ENCODE data around the gene PRKCZ. TPM values are rescaled to one million over a fixed set of nuclear protein-coding genes. Genes with fewer than 3 reads are reported as not detected.

Gene PRKCZ
- total and polyA plus RNA-seq, 2 of the 4 experiments (the other 2 are of a cell fraction): 2.0 to 3.5 TPM

- in situ Hi-C loops (cut with MboI; ENCODE audit: low sequenced_read_pairs): no loop called here
- H3K4me2 ChIP-seq (ENCODE audit: low read depth, low read length): no peak overlapping the region
Measured at GRCh38 chr1:2101531-2101930, 51.3 kb downstream of the PRKCZ start.

More at GRCh38 chr1:2101531-2101930, 51.3 kb downstream of the PRKCZ start:
- Histone ChIP-seq H3K4ac (ENCODE audit: low read depth, low read length) (no peak overlapping the region), H3K4me3 (ENCODE audit: insufficient read depth, low read depth, low read length) (no peak overlapping the region), H3K4me1 (ENCODE audit: control insufficient read depth, insufficient read depth, low read length) (peaks cover 3% of the 10 kb centered on the region; the same call in 1 of the 2 replicates), H3K36me3 (ENCODE audit: control insufficient read depth, insufficient read depth, low read length) (no peaks in the 10 kb centered on the region), H2BK15ac (ENCODE audit: low read depth, low read length) (no peak overlapping the region), H3K56ac (ENCODE audit: extremely low read depth, insufficient read depth, low read length) (no peak overlapping the region), H2AFZ (replicated peaks; ENCODE audit: low read length, poor library complexity) (no peak overlapping the region), H4K91ac (ENCODE audit: insufficient read depth, low read depth, low read length) (no peak overlapping the region), H3K27ac (ENCODE audit: insufficient read depth, low read length) (no peak overlapping the region), H3K9me3 (ENCODE audit: control insufficient read depth, insufficient read depth, low read length) (peaks cover 17% of the 10 kb centered on the region), H2AK9ac (replicated peaks; ENCODE audit: low read depth, low read length, poor library complexity) (no peak overlapping the region), H4K20me1 (ENCODE audit: insufficient read depth, low read length) (peaks cover 3% of the 10 kb centered on the region; the same call in 1 of the 2 replicates), H3K27me3 (ENCODE audit: control insufficient read depth, insufficient read depth, low read length) (peaks cover 30% of the 10 kb centered on the region), H4K5ac (ENCODE audit: low read depth, low read length) (no peak overlapping the region), H2BK20ac (ENCODE audit: low read depth, low read length) (no peak overlapping the region), H3K9ac (ENCODE audit: low read depth, low read length) (no peak overlapping the region), H4K8ac (ENCODE audit: low read depth in 2 of 2, low read length in 2 of 2) (no peak overlapping the region), H3K23ac (ENCODE audit: low read depth, low read length) (no peak overlapping the region), H3K18ac (ENCODE audit: low read depth, low read length) (no peak overlapping the region), H3K79me1 (ENCODE audit: low read depth in 1 of 2, low read length in 2 of 2) (no peaks in the 10 kb centered on the region), H3K14ac (replicated peaks; ENCODE audit: low read depth, low read length) (no peak overlapping the region), H2BK5ac (ENCODE audit: low read depth, low read length, poor library complexity, severe bottlenecking) (no peak overlapping the region), H2BK120ac (ENCODE audit: low read depth, low read length) (no peak overlapping the region), H2AK5ac (ENCODE audit: low read depth, low read length) (no peak overlapping the region), H3K9me1 (ENCODE audit: insufficient read depth, low read length) (no peaks in the 10 kb centered on the region)
- dilution Hi-C loops (cut with HindIII; ENCODE audit: low sequenced_read_pairs, unreplicated experiment): no loop called here
- DNase-seq (no peak), ATAC-seq (ENCODE audit: low read depth) (no peak)
- 93% methylated on average over 10 of the region's 16 CpGs; no CpG with 5 or more reads in 1 of the 2 experiments for WGBS, 2 experiments (ENCODE audit: extremely low coverage in 2 of 2, insufficient read length in 1 of 2)
- CTCF ChIA-PET: no interaction called here
- POLR2A ChIA-PET (ENCODE audit: unreplicated experiment): no interaction called here
- intact Hi-C loops (cut with micrococcal nuclease): no loop called here
- TF ChIP-seq USF2 (IDR thresholded peaks at IDR 0.05; ENCODE audit: low read depth, low read length): no peak
- no peak for TF ChIP-seq RAD21 (IDR thresholded peaks at IDR 0.05; ENCODE audit: low read length)
- no peak for TF ChIP-seq CEBPB (IDR thresholded peaks at IDR 0.05; ENCODE audit: low read depth, low read length)
- no peak for TF ChIP-seq NFE2L2 (IDR thresholded peaks at IDR 0.05; ENCODE audit: low read depth, low read length)
- no peak for TF ChIP-seq CTCF (conservative IDR thresholded peaks at IDR 0.05; ENCODE audit: low read depth, low read length)
- no peak for TF ChIP-seq POLR2A (IDR thresholded peaks at IDR 0.05; ENCODE audit: low read depth, low read length)
- no peak for TF ChIP-seq SMC3 (IDR thresholded peaks at IDR 0.05; ENCODE audit: low read depth, low read length)
- no peak for TF ChIP-seq MXI1 (IDR thresholded peaks at IDR 0.05; ENCODE audit: borderline replicate concordance, low read depth, low read length)
- TF ChIP-seq BHLHE40 (IDR thresholded peaks at IDR 0.05; ENCODE audit: low read depth, low read length): no peak
- no peak for TF ChIP-seq RFX5 (IDR thresholded peaks at IDR 0.05; ENCODE audit: low read depth, low read length)
- TF ChIP-seq RCOR1 (IDR thresholded peaks at IDR 0.05; ENCODE audit: insufficient replicate concordance, low read length): no peak
- no peak for TF ChIP-seq MAZ (IDR thresholded peaks at IDR 0.05; ENCODE audit: borderline replicate concordance, low read depth, low read length)
- no peak for TF ChIP-seq CHD1 (IDR thresholded peaks at IDR 0.05; ENCODE audit: low read depth, low read length)
- TF ChIP-seq ELK1 (IDR thresholded peaks at IDR 0.05; ENCODE audit: borderline replicate concordance, low read depth, low read length): no peak
- BruUV-seq (replicated peaks): no TSS peak
